IPS-18c (cell line): Measurements from ENCODE around the gene LASP1.

Experiments
- H3K4me3 ChIP-seq: 2 replicates; pipeline ENCODE4 v1.7.0; 2013; ENCODE audit warnings: low read depth, mild to moderate bottlenecking, low read length, moderate library complexity; ENCODE audit not compliant: insufficient read depth
- H3K9me3 ChIP-seq: one replicate; pipeline ENCODE4 v1.6.1; 2013; ENCODE audit warnings: mild to moderate bottlenecking, low read length, moderate library complexity; ENCODE audit not compliant: control insufficient read depth, insufficient read depth

Gene LASP1

DNA sequence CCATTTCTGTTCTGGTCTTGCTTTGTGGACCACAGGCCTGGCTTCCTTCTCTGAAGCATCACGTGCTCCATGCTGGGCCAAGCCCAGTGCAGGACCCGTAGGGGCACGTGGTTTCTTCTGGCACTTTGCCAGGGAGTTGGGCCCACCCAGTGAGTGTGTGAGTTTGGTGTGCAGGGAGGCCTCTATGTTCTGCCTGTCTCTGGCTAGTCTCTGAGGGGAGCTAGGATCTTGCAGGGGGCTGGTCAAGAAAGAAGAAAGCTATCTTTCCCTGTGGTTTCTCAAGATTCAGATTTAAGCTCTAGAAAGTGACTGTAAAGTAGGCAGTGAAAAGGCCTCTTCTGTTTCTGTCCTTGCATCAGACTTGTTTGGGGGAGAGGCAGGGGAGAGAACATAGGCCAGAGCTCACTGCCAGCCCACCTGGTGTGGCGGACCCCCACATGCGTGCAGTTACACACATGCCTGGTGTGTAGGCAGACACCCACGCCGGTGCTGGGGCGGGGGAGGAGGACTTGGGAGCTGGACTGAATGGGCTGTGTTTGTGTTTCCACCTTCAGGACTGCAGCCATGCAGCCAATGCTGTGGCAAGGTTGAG, 11.8 kb downstream of the LASP1 start:
- Histone ChIP-seq H3K4me3 (no peak overlapping the region; the same call in 1 of the 2 replicates), H3K9me3 (no peaks in the 10 kb centered on the region)

DNA sequence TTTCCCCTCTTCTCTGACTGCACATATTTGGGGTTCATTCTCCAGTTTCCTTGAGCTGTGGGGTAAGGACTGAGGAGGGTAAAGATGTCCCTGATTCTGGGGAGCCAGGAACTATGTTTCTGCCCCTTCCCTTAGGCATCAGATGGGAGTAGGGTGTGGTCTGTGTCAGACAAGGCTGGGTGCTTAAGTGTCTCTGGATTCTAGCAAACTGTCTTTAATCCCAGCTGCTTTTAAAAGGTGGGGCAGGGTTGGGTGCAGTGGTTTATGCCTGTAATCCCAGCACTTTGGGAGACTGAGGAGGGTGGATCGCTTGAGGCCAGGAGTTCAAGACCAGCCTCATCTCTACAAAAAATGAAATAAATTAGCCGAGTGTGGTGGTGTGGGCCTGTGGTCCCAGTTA, 13.0 kb downstream of the LASP1 start:
- no peaks in the 10 kb centered on the region for H3K9me3 ChIP-seq
- H3K4me3 ChIP-seq = no peak overlapping the region

DNA sequence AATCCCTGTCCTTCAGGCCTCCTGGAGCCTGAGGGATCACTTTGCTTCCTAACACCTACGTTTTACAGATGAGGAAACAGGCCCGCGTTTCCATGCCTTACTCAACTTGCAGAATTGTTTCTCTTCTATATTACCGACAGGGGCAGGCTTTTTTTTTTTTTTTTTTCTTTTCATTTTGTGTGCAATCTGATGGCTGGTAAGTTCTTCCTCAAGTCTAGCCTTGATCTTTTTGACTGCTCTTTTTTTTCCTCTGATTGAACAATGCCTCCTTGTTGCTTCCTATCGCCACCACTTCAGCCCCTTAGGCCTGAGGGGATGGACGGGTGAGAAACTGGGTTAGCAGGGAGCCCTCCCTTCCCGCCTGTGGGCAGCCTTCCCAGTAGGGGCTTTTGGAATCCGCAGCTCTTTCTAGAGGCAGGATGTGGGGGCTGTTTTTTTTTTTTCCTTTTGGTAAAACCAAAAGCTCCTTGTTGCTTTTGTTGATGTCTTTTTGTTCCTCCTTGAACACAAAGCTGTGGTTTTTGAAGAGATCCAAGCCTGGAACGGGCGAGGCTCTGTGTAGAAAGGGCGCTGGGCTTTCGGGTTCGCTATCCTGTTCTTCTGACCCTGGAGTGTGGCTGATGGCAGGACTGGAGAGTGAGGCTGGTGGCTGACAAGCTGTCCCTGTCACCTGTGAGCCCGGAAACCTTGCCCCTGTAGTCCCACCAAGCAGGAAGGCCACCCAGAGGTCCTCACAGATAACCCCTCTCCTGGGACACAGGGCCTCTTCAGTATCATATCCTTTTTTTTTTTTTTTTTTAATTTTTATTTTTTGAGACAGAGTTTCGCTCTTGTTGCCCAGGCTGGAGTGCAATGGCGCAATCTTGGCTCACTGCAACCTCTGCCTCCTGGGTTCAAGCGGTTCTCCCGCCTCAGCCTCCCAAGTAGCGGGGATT, 14.0 kb downstream of the LASP1 start:
- Histone ChIP-seq H3K4me3 (no peak overlapping the region), H3K9me3 (no peaks in the 10 kb centered on the region)

DNA sequence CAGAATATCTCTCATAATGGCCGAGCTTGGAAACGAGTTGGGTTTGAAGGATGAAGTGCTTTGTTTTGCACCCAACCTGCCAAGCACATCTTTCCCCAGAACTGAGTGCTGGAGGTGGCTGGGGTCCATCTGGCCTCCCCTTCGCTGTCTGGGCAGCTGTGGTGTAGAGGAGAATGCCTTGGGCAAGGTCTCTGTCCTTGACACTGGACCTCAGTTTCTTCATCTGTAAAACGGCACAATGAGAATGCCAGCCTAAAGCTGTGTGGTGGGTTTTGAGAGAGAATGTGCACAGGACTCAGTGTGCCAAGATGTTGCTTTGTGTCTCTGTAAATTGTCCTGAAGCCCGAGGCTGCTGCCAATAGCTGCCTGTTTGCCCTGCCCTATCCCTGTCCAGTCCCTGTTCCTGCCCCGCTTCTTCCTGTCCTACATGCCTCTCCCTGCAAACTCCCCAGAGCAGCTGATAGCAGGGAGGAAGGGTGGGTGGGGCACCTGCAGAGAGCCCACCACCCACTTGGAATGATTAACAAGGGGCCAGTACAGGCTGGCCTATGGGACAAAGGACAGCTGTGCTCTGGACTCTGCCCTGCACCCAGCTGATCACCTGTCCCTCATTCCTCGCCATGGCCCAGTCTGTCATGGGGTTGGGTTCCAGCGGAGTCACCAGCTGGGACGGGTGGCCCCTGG, 15.3 kb downstream of the LASP1 start:
- Histone ChIP-seq H3K4me3 (no peak overlapping the region), H3K9me3 (no peaks in the 10 kb centered on the region)

DNA sequence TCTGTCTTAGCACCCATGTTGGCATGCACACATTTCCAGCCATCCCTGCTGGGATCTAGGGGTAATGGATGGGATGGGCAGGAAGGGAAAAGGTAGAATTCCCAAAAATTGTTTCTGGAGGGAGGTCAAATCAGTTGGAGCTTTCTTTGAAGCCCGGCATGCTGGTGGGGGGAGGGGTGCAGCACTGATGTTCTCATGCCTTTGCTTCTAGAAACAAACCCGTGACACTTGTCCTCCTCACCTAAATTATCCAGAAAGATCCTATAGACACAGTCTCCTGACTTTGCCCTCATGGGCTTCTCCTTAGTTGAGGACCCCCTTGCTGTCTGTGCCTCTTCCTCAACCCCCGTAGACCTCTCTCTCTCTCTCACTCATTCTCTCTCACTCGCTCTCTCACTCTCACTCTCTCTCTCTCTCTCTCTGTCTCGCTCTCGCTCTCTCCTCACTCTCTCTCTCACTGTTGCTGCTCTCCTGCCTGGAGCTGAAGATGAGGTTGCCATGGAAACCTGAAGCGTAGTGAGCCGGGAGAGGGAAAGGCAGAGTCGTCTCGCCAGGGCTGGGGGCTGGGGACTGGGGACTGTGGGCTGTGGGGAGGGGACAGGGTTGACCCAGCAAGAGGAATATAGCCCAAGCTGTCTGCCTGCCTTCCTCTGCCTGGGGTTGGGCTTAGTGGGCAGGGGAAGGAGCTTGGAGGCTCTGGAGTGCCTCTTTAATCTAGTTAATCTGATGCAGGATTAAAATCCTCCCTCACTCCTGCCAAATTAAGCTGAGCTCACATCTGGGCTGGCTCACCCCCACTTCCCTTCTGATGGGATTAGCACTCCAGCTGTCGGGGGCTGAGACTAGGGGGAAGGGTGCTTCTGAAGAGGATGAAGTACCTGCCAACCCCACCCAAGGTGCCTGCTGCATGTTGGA, 16.1 kb downstream of the LASP1 start:
- no peak overlapping the region for H3K4me3 ChIP-seq
- H3K9me3 ChIP-seq = no peaks in the 10 kb centered on the region

DNA sequence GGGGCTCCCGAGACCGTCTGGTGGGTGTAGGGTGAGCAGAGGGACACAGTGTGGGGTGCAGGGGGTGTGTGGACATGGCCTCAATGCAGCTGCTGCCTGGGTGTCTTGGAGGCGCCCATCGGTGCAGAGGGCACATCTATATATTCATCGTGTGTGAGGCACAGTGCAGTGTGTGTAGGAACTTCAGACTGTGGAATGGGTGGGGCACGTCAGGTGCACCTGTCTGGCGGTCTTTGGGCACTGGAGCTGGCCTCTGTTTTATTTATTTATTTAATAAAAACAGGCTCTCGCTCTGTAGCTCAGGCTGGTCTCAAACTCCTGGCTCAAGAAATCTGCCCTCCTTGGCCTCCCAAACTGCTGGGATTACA, 16.8 kb downstream of the LASP1 start:
- Histone ChIP-seq H3K9me3 (no peaks in the 10 kb centered on the region), H3K4me3 (no peak overlapping the region)

DNA sequence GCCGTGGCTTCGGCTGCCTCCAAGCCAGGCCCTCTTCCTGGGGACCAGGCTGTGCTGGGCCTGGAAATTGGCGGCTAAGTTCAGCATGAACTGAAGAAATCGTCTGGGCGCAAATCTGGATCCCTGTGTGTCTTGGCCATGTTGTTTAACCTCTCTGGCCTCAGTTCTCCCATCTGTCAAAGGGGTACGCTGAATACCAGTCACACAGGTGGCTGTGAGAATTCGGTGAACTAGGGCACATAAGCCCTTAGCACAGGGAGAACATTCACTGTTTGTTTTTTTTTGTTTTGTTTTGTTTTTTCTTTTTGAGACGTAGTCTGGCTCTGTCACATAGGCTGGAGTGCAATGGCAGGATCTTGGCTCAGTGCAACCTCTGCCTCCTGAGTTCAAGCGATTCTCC, 19.0 kb downstream of the LASP1 start:
- no peaks in the 10 kb centered on the region for H3K9me3 ChIP-seq
- no peak overlapping the region for H3K4me3 ChIP-seq

DNA sequence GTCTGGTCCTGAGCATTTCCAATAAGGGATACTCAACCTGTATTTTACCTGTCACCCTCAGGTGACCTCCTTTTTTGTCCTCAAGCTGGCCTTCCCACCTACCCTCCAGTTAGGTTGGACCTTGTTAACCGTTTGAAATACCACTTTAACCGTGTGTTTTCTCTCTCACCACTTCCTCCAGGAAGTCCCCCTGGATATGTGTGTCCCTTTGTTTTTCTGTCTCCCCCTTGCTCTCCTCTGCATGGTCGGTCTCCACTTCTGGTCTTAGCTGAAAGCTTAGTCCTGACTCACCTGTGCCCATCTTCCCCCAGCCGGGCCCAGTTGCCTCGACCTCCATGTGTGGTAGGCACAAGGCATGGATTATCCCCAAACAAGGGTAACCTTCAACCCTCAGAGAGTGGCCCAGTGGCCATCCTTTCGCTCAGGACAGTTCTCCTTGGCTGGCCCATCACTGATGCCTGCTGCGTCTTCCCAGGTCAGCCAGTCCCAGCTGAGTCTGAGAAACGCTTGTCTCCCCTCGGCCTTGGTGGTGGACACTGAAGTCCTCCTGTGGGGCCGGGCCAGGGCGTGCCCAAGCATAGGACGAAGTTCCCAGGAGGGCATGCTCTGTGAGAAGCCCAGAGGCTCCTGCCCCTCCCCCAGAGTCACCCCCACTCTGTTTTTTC, 20.0 kb downstream of the LASP1 start:
- H3K4me3 ChIP-seq = no peak overlapping the region

DNA sequence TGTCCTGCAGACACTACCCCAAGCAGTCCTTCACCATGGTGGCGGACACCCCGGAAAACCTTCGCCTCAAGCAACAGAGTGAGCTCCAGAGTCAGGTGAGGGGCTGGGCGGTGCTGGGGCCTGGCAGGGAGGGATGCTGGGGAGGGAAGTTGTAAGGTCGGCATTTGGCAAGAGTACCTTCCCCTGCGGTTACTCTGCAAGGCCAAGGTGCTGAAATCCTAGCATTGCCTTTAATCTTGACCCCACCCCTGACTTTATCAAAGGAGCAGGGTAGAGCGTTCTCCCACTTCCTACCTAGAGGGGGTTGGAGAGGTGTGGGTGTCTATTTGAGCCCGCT, 20.5 kb downstream of the LASP1 start:
- Histone ChIP-seq H3K9me3 (no peaks in the 10 kb centered on the region), H3K4me3 (no peak overlapping the region)

More for the DNA sequence above, 20.0 kb downstream of the LASP1 start:
- H3K9me3 ChIP-seq = no peaks in the 10 kb centered on the region

DNA sequence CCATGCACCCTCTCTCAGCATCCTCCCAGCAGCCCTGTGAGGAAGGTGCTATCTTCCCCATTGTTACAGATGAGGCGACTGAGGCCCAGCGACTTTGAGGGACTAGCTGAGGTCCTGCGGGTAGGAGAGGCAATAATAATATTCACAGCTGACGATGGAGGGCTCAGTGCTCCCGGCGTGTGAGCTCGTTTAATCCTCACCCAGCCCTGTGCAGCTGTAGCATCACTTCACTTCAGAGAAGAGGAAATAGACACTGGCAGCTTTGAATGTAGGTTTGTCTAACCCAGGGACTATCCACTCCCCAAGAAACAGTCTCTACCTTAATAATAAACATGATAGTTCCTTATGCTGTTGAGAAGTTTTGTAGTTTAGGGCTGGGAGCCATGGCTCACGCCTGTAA, 21.6 kb downstream of the LASP1 start:
- H3K4me3 ChIP-seq = no peak overlapping the region
- H3K9me3 ChIP-seq = no peaks in the 10 kb centered on the region

DNA sequence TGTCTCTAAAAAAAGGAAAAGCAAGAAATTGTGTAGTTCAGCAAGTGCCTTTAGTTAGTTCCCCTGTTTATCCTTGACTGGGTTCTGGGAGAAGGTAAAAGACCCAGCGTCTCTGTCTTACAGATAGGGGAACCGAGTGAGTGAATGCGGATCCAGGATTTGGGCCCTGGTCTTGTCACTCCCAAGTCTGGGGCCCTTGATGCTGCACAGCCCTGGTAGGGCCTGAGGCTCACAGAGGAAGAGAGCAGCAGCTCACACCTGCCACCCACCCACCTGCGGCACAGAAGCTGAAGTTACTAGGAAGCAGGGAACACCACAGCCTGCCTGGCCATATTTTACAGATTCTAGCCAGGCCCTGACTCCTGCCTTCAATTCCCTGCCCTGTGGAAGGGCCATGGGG, 22.2 kb downstream of the LASP1 start:
- Histone ChIP-seq H3K9me3 (no peaks in the 10 kb centered on the region), H3K4me3 (no peak overlapping the region)

DNA sequence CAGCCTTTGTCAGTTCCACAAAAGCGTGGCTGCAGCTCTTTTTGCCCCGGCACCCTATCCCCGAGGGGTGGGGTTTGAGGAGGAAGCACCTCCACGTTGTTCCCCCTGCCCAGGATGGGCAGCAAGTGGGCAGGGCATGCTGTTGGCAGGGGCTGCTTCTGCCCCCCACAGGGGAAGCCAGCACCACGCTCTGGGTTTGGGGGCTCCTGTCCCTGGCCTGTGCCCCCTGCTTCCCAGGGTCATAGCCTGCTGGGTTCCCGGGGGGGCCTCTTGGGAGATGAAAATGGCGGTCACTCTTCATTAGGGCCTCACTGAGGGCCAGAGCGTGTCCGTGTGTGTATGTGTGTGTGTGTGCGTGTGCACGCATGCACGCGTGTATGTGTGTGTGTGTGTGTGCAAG, 22.8 kb downstream of the LASP1 start:
- no peaks in the 10 kb centered on the region for H3K9me3 ChIP-seq
- no peak overlapping the region for H3K4me3 ChIP-seq

DNA sequence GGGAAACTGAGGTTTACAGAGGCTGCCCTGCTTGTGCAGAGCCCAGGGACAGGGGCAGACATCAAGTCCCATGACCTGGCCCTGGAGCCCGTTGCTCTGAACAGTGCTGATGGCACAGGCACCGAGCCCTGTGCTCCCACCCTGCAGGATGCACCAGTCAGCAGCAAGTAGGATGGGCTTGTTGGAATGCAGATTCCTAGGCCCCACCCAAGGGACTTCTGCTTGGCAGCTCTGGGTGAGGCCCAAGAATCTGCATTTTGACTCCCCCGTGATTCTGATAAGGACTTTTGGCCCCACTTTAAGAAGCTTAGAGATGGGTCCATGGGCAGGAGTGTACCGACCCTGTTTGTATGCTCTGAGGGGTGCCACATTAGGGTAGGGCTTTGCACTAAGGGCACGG, 23.3 kb downstream of the LASP1 start:
- Histone ChIP-seq H3K9me3 (no peaks in the 10 kb centered on the region), H3K4me3 (no peak overlapping the region)

DNA sequence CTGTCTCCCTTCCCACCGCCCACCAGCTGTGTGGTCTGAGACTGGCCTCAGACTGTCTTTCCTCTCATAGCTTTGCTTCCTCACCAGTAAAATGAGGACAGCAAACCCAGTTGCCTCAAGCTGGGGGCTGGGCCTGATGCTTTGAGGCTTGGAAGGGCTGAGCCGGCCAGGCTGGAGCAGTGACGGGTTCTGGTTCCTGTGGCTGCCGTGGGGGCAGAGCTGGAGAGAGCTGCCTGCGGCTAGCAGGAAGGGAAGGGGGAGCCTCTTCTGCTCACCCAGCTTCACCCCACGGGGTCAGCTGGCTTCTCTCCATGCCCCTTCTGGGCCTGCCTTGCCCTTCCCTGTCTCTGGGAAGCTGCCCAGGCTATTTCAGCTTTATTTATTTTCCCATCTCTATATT, 23.7 kb downstream of the LASP1 start:
- Histone ChIP-seq H3K4me3 (no peak overlapping the region), H3K9me3 (no peaks in the 10 kb centered on the region)

DNA sequence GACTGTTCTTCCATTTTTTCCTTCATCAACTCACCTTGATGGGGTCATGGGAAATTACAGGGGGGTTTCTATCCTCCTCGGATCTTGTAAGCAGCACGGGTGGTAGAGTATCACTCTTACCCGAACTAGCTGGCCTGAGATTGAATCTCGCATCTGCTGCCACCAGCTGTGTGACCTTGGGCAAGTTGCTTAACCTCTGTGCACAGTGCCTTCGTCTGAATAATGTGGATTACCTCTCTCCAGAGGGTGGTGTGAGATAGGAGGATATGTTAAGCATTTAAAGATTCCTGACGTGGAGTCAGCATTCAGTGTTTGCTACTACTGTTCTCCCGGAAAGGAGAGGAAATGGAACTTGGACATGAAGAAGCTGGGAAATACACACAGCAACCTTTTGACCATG, 24.4 kb downstream of the LASP1 start:
- H3K9me3 ChIP-seq = no peaks in the 10 kb centered on the region

DNA sequence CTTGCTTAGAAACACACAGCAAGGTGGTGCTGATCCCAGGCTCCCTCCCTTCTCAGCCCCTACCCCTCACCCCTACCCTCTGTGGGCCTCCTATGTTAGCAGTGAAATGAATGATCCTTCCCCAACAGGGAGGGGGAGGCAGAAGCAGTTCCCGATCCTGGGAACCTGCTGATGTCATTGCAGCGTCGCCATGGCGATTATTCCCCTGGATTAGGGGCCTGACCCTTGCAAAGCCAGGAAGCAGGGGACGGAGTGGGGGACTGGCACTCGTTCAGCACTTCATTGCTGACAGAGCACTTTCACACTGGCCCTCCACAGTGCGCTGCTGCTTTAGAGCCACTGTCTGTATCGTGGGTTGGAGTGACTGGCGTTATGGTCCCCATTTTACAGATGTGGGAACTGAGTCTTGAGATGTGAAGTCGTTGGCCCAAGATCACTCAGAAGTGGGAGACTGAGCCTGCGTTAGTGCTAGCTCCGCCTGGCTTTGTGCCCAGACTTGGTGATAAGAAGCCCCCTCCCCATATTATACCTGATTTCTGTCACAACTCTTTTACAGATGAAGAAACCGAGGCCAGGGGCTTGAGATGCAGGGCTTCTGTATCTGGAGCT, 26.6 kb downstream of the LASP1 start:
- H3K4me3 ChIP-seq = no peak overlapping the region
- H3K9me3 ChIP-seq = no peaks in the 10 kb centered on the region

More for the DNA sequence above, 24.4 kb downstream of the LASP1 start:
- H3K4me3 ChIP-seq = no peak overlapping the region
